ENCODE data around the gene GPR31. TPM values are rescaled to one million over a fixed set of nuclear protein-coding genes. Genes with fewer than 3 reads are reported as not detected.

The GPR31 gene
- total RNA-seq, 1 donor from 2014 or later = not detected

DNA sequence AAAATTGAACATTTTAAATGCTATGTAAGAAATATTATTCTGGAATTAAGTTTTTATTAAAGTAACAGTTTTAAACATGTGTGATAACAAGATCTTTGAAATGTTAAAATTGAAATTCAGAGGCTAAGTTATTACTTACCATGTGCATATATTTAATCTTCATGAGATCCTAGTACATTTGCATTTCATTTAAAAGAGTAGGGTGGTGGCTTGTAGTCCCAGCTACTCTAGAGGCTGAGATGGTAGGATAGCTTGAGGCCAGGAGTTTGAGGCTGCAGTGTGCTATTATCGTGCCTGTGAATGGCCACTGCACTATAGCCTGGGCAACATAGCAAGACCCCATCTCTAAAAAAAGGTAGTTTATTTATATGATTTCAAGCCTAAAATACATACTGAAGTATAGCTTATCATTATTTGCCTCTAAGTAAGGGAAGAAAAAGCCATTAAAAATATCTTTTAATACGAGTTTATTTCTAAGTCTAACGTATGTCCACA, 31.9 kb downstream of the GPR31 start:
- peaks cover 8% of the 10 kb centered on the region for H3K4me1 Mint-ChIP-seq
- no peak overlapping the region for H3K4me3 Mint-ChIP-seq
- no peak overlapping the region for H3K27ac Mint-ChIP-seq
- H3K9me3 Mint-ChIP-seq = no peaks in the 10 kb centered on the region
- no peak for DNase-seq (ENCODE audit: low spot score in 2 of 2, unreplicated experiment in 2 of 2)
- H3K36me3 Mint-ChIP-seq = no peaks in the 10 kb centered on the region
- H3K27me3 Mint-ChIP-seq (ENCODE audit: low read depth) = no peaks in the 10 kb centered on the region
- TF ChIP-seq, protein P1, sequence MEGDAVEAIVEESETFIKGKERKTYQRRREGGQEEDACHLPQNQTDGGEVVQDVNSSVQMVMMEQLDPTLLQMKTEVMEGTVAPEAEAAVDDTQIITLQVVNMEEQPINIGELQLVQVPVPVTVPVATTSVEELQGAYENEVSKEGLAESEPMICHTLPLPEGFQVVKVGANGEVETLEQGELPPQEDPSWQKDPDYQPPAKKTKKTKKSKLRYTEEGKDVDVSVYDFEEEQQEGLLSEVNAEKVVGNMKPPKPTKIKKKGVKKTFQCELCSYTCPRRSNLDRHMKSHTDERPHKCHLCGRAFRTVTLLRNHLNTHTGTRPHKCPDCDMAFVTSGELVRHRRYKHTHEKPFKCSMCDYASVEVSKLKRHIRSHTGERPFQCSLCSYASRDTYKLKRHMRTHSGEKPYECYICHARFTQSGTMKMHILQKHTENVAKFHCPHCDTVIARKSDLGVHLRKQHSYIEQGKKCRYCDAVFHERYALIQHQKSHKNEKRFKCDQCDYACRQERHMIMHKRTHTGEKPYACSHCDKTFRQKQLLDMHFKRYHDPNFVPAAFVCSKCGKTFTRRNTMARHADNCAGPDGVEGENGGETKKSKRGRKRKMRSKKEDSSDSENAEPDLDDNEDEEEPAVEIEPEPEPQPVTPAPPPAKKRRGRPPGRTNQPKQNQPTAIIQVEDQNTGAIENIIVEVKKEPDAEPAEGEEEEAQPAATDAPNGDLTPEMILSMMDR (IDR thresholded peaks at IDR 0.05; ENCODE audit: unreplicated experiment) = no peak

DNA sequence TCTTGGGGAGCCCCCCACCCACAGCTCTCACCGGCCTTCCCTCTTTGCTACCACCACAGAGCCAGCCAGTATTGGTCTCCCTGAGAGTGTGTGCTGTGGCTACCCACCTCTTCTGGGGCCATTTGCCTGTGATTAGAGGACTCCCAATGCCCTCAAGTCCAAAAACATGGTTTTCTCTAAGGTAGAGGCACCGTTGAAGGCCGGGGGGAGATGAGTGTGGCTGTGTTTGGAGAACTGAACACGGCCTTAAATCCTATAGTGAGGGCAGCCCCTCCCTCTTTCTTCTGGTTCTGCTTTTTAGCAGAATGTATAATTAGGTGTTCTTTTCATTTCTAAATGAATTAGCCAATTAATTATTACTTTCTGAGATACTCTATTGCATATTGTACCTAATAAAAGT, 32.4 kb downstream of the GPR31 start:
- TF ChIP-seq, protein P1 (IDR thresholded peaks at IDR 0.05; ENCODE audit: unreplicated experiment) = no peak
- Mint-ChIP-seq H3K9me3 (no peaks in the 10 kb centered on the region), H3K27me3 (ENCODE audit: low read depth) (no peaks in the 10 kb centered on the region), H3K4me1 (peaks cover 11% of the 10 kb centered on the region), H3K4me3 (no peak overlapping the region), H3K27ac (no peak overlapping the region), H3K36me3 (no peaks in the 10 kb centered on the region)
- DNase-seq (ENCODE audit: low spot score in 2 of 2, unreplicated experiment in 2 of 2) = no peak

DNA sequence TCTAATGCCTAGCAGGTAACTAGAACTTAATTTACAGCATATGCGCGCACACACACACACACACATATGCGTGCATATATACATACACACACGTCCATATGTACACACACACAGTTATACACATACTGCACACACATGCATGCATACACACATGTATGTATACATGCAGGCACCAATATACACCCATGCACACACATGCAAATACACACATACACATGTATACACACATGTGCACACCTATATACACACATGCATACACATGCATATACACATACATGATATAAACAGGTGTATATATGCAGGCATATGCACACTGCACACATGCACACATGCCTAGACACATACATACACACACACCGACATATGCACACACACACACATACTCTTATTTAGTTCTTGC, 33.0 kb downstream of the GPR31 start:
- Mint-ChIP-seq H3K4me3 (no peak overlapping the region), H3K27me3 (ENCODE audit: low read depth) (no peaks in the 10 kb centered on the region), H3K9me3 (no peaks in the 10 kb centered on the region), H3K27ac (no peak overlapping the region), H3K36me3 (no peaks in the 10 kb centered on the region), H3K4me1 (peaks cover 11% of the 10 kb centered on the region)
- DNase-seq (ENCODE audit: low spot score in 2 of 2, unreplicated experiment in 2 of 2) = no peak
- TF ChIP-seq, protein P1 (IDR thresholded peaks at IDR 0.05; ENCODE audit: unreplicated experiment) = no peak

DNA sequence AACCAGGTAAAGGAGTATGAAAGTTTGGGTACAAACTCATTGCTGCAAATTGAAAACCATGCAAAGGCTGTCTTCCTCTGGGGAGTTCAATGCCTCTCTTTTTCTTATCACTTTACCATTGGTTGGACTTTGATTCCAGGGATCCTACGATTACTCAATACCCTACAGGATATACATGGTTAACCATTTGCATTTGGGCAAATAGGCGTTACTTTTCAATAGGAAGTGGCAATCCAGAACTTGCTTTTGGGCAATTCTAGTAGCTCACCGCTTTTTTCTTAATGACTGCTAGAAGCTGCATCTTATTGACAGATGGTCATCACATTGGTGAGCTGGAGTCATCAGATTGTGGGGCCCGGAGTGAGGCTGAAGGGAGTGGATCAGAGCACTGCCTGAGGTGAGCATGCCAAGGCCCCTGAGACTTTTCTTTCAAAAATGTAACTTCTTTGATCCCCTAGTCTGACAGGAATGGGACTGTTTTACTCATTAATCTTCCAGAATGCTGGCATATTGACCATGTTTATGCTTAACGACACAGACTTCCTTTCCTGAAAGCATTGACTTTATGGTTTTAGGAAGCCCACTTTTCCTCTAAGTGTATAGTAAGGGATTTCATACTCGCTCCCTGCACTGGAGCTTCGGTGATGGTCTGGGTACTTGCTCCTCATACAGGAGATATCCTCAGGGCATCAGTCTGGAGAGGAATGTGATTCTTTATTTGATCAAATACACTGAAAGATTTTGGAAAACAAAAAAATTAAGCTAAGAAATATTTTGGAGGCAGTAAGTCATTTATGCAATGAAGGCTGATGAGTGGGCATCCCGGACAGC, 34.7 kb downstream of the GPR31 start, which contains the start of gene CCR6:
CCR6 (plus strand) TSS at position 270 of the 831 bp plus-strand sequence. CDS start 13,039 bp downstream, outside the sequence.
- no peak within 1 kb of the TSS for H3K27ac Mint-ChIP-seq

DNA sequence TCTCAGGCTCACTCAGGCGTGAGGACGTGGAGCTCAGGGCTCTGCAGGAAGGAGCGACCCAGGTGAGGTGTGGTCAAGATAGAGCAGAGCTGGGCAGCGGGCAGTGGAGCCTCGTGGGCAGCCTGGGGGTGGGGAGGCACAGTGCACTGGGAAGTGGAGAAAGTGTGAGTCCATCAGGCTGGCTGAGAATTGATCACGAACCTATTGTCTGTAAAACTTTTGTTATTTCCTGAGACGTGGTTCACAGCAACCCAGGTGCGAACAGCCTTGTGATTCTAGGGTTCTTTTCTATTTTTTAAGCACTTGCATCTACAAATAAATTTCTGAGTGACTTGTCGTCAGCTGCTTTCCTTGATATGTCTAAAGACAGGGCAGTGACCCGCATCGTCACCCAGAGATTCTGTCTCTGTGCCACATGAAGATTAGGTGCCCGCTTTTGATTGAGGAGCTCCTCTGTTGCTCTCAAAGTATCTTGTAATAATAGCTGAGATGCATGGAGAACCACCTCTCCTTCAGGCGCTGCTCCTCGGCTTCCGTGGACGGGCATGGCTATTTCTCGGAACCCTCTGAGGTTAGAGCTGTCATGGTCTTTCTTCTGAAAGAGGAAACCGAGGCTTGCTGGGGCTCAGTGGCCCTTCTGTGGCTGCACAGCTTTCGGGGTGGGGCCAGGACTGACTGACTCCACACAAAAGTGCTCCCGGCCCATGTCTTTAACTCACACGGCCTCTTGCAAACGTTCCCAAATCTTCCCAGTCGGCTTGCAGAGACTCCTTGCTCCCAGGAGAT, 35.5 kb downstream of the GPR31 start:
- H3K4me3 Mint-ChIP-seq = no peak overlapping the region
- no peak for DNase-seq (ENCODE audit: low spot score in 2 of 2, unreplicated experiment in 2 of 2)
- no peaks in the 10 kb centered on the region for H3K9me3 Mint-ChIP-seq
- H3K4me1 Mint-ChIP-seq = peaks cover 4% of the 10 kb centered on the region
- TF ChIP-seq, protein P1 (IDR thresholded peaks at IDR 0.05; ENCODE audit: unreplicated experiment) = no peak
- no peaks in the 10 kb centered on the region for H3K27me3 Mint-ChIP-seq (ENCODE audit: low read depth)
- no peak overlapping the region for H3K27ac Mint-ChIP-seq
- H3K36me3 Mint-ChIP-seq = no peaks in the 10 kb centered on the region

More for the DNA sequence above, 34.7 kb downstream of the GPR31 start, which contains the start of gene CCR6:
- no peaks in the 10 kb centered on the region for H3K36me3 Mint-ChIP-seq
- no peak for DNase-seq (ENCODE audit: low spot score in 2 of 2, unreplicated experiment in 2 of 2)
- H3K27me3 Mint-ChIP-seq (ENCODE audit: low read depth) = no peaks in the 10 kb centered on the region
- no peak within 1 kb of the TSS for H3K4me3 Mint-ChIP-seq
- TF ChIP-seq, protein P1 (IDR thresholded peaks at IDR 0.05; ENCODE audit: unreplicated experiment) = no peak
- no peaks in the 10 kb centered on the region for H3K9me3 Mint-ChIP-seq
- H3K4me1 Mint-ChIP-seq = peaks cover 2% of the 10 kb centered on the region

All from mesothelial cell of epicardium (in vitro differentiated cells).